Measurements from ENCODE around the gene YES1. TPM values are rescaled to one million over a fixed set of nuclear protein-coding genes. Genes with fewer than 3 reads are reported as not detected.
"Not testable (repeated sequence)": the region's sequence is repeated elsewhere in the genome, so short reads cannot be mapped to it uniquely, and the experiment has no call there.

YES1 gene
- total and polyA plus RNA-seq, 2 donors from 2014 or later, result 12.6 to 48.5 TPM

DNA sequence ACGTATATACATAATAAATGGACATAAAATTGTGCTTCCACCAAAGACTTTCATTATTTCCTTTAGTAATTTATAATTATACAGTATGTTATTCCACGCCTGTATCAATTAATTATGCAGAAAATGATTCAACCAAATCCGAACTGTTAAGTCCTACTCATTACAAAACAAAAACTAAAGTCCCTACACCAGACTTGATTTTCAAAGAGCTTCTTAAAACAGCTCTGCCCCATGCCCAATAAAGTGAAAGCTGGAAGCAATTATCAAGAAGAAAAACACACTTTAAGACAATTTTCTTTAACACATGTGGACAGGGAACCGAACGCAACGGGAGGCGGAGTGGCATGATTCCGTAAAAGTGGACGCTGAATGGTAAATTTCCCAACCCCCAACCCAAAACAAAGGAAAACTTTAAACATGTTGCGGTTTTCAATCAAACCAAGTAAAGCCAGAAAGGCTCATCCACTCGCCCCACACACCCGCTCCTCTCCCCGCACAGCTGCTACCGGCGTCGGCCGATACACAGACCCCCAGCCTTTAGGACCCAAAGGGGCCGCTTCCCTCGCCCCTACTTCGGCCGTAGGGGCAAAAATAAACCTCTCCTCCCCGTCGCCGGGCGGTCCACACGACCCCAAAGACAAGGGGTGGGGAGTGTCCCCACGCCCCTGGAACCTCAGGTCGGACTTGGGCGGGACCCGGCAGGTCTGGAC is 705 bp downstream of the YES1 start:
- DNase-seq (peak in 2 of 5 donors; percentile 59 to 71), FAIRE-seq (no peak)
- Histone ChIP-seq H3K4me3 (ENCODE audit: low read length in 3 of 3) (peak overlapping the region; percentile 86 to 91 (median 89)), H3K27ac (ENCODE audit: low read depth in 2 of 2, low read length in 2 of 2) (peak overlapping the region; percentile 56 to 92), H3K36me3 (ENCODE audit: control insufficient read depth in 2 of 3, insufficient read depth in 3 of 3, low read length in 3 of 3) (no peaks in the 10 kb centered on the region), H3K9me3 (ENCODE audit: control insufficient read depth in 2 of 3, insufficient read depth in 1 of 3, low read length in 3 of 3) (no peaks in the 10 kb centered on the region), H3K4me1 (ENCODE audit: control insufficient read depth in 2 of 3, insufficient read depth in 2 of 3, low read depth in 1 of 3, low read length in 3 of 3) (peaks cover 0 to 10% (median 5%) of the 10 kb centered on the region in 3 donors), H3K27me3 (ENCODE audit: control insufficient read depth, insufficient read depth, low read length) (no peaks in the 10 kb centered on the region), H3K9ac (ENCODE audit: low read length in 3 of 3) (peak overlapping the region; percentile 21 to 86 (median 83))
- intact Hi-C loops (cut with DNase I), result no loop called here
- TF ChIP-seq, protein P1, sequence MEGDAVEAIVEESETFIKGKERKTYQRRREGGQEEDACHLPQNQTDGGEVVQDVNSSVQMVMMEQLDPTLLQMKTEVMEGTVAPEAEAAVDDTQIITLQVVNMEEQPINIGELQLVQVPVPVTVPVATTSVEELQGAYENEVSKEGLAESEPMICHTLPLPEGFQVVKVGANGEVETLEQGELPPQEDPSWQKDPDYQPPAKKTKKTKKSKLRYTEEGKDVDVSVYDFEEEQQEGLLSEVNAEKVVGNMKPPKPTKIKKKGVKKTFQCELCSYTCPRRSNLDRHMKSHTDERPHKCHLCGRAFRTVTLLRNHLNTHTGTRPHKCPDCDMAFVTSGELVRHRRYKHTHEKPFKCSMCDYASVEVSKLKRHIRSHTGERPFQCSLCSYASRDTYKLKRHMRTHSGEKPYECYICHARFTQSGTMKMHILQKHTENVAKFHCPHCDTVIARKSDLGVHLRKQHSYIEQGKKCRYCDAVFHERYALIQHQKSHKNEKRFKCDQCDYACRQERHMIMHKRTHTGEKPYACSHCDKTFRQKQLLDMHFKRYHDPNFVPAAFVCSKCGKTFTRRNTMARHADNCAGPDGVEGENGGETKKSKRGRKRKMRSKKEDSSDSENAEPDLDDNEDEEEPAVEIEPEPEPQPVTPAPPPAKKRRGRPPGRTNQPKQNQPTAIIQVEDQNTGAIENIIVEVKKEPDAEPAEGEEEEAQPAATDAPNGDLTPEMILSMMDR (IDR thresholded peaks at IDR 0.05; ENCODE audit: borderline replicate concordance, extremely low read depth, insufficient read depth), result no peak

DNA sequence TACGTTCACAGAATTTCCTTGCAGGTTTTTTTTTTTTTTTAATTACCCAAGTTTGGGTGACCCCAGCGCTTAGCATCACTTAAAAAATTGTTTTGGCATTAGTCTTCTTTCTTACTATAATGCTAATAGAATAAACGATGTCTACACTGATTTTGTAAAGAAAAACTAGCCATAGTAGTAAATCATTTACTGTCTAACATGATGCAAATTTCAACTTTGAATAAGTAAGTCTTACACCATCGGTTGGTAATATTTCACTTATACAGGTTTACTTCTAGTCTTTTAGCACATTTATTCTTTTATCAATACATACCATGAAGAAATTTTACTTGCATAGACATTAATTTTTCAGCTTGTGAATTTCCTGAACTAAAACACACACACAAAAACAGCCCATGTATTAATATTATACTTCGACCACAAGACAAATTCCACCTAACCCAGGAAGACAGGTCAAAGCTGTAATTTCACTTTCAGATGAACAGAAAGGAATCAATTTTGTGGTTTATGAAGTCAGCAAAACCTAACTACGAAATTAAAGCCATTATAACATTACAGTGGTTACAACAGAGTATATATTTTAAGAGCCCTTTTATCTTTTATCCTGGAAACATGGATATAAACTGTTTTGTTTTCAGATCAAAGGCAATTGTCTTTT is 1.9 kb downstream of the YES1 start:
- H3K4me1 ChIP-seq (ENCODE audit: control insufficient read depth in 2 of 3, insufficient read depth in 2 of 3, low read depth in 1 of 3, low read length in 3 of 3), result peaks cover 0 to 20% (median 4%) of the 10 kb centered on the region in 3 donors
- H3K27ac ChIP-seq (ENCODE audit: low read depth in 2 of 2, low read length in 2 of 2), result no peak overlapping the region
- FAIRE-seq (no peak), DNase-seq (no peak)
- peak overlapping the region in 2 of 3 donors; percentile 9 to 91 for H3K4me3 ChIP-seq (ENCODE audit: low read length in 3 of 3)
- H3K9ac ChIP-seq (ENCODE audit: low read length in 3 of 3), result peak overlapping the region in 1 of 3 donors; percentile 83
- no peaks in the 10 kb centered on the region for H3K9me3 ChIP-seq (ENCODE audit: control insufficient read depth in 2 of 3, insufficient read depth in 1 of 3, low read length in 3 of 3)
- TF ChIP-seq, protein P1 (IDR thresholded peaks at IDR 0.05; ENCODE audit: borderline replicate concordance, extremely low read depth, insufficient read depth), result no peak
- H3K27me3 ChIP-seq (ENCODE audit: control insufficient read depth, insufficient read depth, low read length), result no peaks in the 10 kb centered on the region
- no peaks in the 10 kb centered on the region for H3K36me3 ChIP-seq (ENCODE audit: control insufficient read depth in 2 of 3, insufficient read depth in 3 of 3, low read length in 3 of 3)
- intact Hi-C loops (cut with DNase I), result no loop called here

DNA sequence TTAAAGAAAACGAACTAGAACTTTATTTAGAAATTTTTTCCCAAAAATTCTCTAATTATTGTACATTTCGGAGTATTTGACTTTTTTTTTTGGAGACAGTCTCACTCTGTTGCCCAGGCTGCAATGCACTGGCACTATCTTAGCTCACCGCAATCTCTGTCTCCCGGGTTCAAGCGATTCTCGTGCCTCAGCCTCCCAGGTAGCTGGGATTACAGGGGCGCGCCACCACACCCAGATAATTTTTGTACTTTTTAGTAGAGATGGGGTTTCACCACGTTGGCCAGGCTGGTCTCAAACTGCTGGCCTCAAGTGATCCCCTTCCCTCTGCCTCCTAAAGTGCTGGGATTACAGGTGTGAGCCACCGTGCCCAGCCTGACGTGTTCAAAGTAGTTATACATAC is 2.8 kb downstream of the YES1 start:
- FAIRE-seq; intact Hi-C loops (cut with DNase I); H3K9ac ChIP-seq (ENCODE audit: low read length in 3 of 3); H3K4me3 ChIP-seq (ENCODE audit: low read length in 3 of 3); H3K9me3 ChIP-seq (ENCODE audit: control insufficient read depth in 2 of 3, insufficient read depth in 1 of 3, low read length in 3 of 3); DNase-seq; H3K36me3 ChIP-seq (ENCODE audit: control insufficient read depth in 2 of 3, insufficient read depth in 3 of 3, low read length in 3 of 3); H3K27ac ChIP-seq (ENCODE audit: low read depth in 2 of 2, low read length in 2 of 2); H3K27me3 ChIP-seq (ENCODE audit: control insufficient read depth, insufficient read depth, low read length): not testable (repeated sequence)
- peaks cover 0 to 20% (median 4%) of the 10 kb centered on the region in 3 donors for H3K4me1 ChIP-seq (ENCODE audit: control insufficient read depth in 2 of 3, insufficient read depth in 2 of 3, low read depth in 1 of 3, low read length in 3 of 3)

DNA sequence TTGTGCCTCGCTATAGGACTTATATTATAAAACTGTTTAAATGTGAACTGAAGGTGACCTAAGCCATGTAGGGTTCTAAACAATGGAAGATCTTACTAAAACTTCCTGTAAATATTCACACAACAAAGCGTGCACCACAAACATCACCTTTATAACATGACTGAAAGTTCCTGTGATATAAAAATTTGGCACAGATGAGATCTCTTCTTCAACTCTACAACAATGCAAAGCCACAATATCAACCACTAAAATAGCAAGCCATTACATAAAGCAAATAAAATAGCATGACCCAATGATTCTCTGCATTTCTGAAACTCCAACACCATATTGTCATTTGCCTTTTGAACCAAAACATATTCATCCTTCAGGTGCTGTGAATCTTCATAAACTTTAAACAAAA is 3.5 kb downstream of the YES1 start:
- H3K9ac ChIP-seq (ENCODE audit: low read length in 3 of 3), result no peak overlapping the region
- TF ChIP-seq, protein P1 (IDR thresholded peaks at IDR 0.05; ENCODE audit: borderline replicate concordance, extremely low read depth, insufficient read depth), result no peak
- no peaks in the 10 kb centered on the region for H3K9me3 ChIP-seq (ENCODE audit: control insufficient read depth in 2 of 3, insufficient read depth in 1 of 3, low read length in 3 of 3)
- H3K4me3 ChIP-seq (ENCODE audit: low read length in 3 of 3), result no peak overlapping the region
- H3K27me3 ChIP-seq (ENCODE audit: control insufficient read depth, insufficient read depth, low read length), result no peaks in the 10 kb centered on the region
- H3K4me1 ChIP-seq (ENCODE audit: control insufficient read depth in 2 of 3, insufficient read depth in 2 of 3, low read depth in 1 of 3, low read length in 3 of 3), result peaks cover 0 to 20% (median 4%) of the 10 kb centered on the region in 3 donors
- FAIRE-seq (no peak), DNase-seq (peak in 1 of 5 donors; percentile 19)
- H3K27ac ChIP-seq (ENCODE audit: low read depth in 2 of 2, low read length in 2 of 2), result peak overlapping the region in 1 of 2 donors; percentile 17
- no peaks in the 10 kb centered on the region for H3K36me3 ChIP-seq (ENCODE audit: control insufficient read depth in 2 of 3, insufficient read depth in 3 of 3, low read length in 3 of 3)
- intact Hi-C loops (cut with DNase I), result no loop called here
